ENCODE results near the gene CHST15.

GRCh38 chr10:123970927-123971286, 122.5 kb downstream of the CHST15 start:
- no peak for TF ChIP-seq GATA2 (IDR thresholded peaks at IDR 0.05; ENCODE audit: low read depth, low read length)
- no peak for TF ChIP-seq GATA3 (IDR thresholded peaks at IDR 0.05; ENCODE audit: low read depth, low read length)
